K562 (cell line): ENCODE results near the gene DPH7. TPM values are rescaled to one million over a fixed set of nuclear protein-coding genes. Genes with fewer than 3 reads are reported as not detected.

ENCODE experiments used
- BRD4 ChIP-seq: fragments of 200-600 bp; sonication (generic); IDR thresholded peaks from 2 replicates; pipeline ENCODE4 v1.6.1; 2017; ENCODE audit warnings: inconsistent platforms
- C11orf30 ChIP-seq: fragments of 450-650 bp; IDR thresholded peaks from 2 replicates; pipeline ENCODE4 v1.6.1; 2016; ENCODE audit warnings: low read depth, mild to moderate bottlenecking
- CHD1 ChIP-seq: fragments of 200-600 bp; sonication (generic); IDR thresholded peaks from one replicate; pipeline ENCODE4 v1.6.1; 2012; ENCODE audit warnings: mild to moderate bottlenecking, moderate library complexity, low read length, inconsistent platforms
- DIDO1 ChIP-seq: fragments of 450-650 bp; IDR thresholded peaks from 2 replicates; pipeline ENCODE4 v1.6.1; 2016; ENCODE audit warnings: low read depth, missing biosample characterization, missing genetic modification characterization
- DMBX1 ChIP-seq: fragments of 250-450 bp; sonication (Bioruptor Pico); IDR thresholded peaks from 2 replicates; pipeline ENCODE4 v1.8.0; 2022; ENCODE audit warnings: inconsistent platforms, mild to moderate bottlenecking, moderate library complexity, borderline replicate concordance
- EP300 ChIP-seq: IDR thresholded peaks from 2 replicates; pipeline ENCODE4 v1.6.1; 2012; ENCODE audit warnings: low read length, improper control_type of control experiment
- ERF ChIP-seq: fragments of 450-650 bp; formaldehyde crosslinking; IDR thresholded peaks from 2 replicates; pipeline ENCODE4 v1.4.0; 2020; ENCODE audit warnings: mild to moderate bottlenecking, mixed read lengths
- HDAC1 ChIP-seq, 2 experiments: fragments of 450-650 bp; IDR thresholded peaks; 2 replicates each; pipeline ENCODE4 v1.6.1; 2016 to 2017; ENCODE audit warnings: inconsistent platforms in 1 of 2, mild to moderate bottlenecking in 1 of 2, moderate library complexity in 1 of 2
- L3MBTL2 ChIP-seq: fragments of 450-650 bp; IDR thresholded peaks from 2 replicates; pipeline ENCODE4 v1.6.1; 2016; ENCODE audit warnings: mild to moderate bottlenecking, moderate library complexity
- MEIS2 ChIP-seq: fragments of 450-650 bp; IDR thresholded peaks from 2 replicates; pipeline ENCODE4 v1.6.1; 2014; ENCODE audit warnings: mild to moderate bottlenecking; ENCODE audit not compliant: partially characterized antibody
- NKRF ChIP-seq: fragments of 450-650 bp; IDR thresholded peaks from 2 replicates; pipeline ENCODE4 v1.6.1; 2016; ENCODE audit warnings: borderline replicate concordance
- NR2C1 ChIP-seq, 2 experiments: fragments of 450-650 bp; IDR thresholded peaks; 2 replicates each; pipeline ENCODE4 v1.6.1; 2017; ENCODE audit warnings: mild to moderate bottlenecking in 2 of 2, antibody characterized with exemption in 1 of 2, inconsistent platforms in 1 of 2, missing compliant biosample characterization in 1 of 2, missing genetic modification characterization in 1 of 2
- NR3C1 ChIP-seq: sonication (generic); formaldehyde crosslinking; IDR thresholded peaks from 2 replicates; pipeline ENCODE4 v1.8.1; 2022; ENCODE audit warnings: missing genetic modification reagents
- POLR2A ChIP-seq: fragments of 450-650 bp; conservative IDR thresholded peaks from 2 replicates; pipeline ENCODE4 v1.6.1; 2016
- RBM25 ChIP-seq: fragments of 200-400 bp; formaldehyde crosslinking; IDR thresholded peaks from 2 replicates; pipeline ENCODE4 v1.6.1; 2018; ENCODE audit warnings: low read length, low read depth, moderate library complexity; ENCODE audit not compliant: severe bottlenecking
- RFX5 ChIP-seq: IDR thresholded peaks from 2 replicates; pipeline ENCODE4 v1.6.1; 2011; ENCODE audit warnings: low read depth, mild to moderate bottlenecking, improper control_type of control experiment, low read length
- ZNF134 ChIP-seq: fragments of 250-450 bp; sonication (Bioruptor Pico); conservative IDR thresholded peaks from 2 replicates; pipeline ENCODE4 v1.4.0; 2020
- ZNF174 ChIP-seq: fragments of 250-450 bp; sonication (Bioruptor Pico); IDR thresholded peaks from 2 replicates; pipeline ENCODE4 v1.4.0; 2020; ENCODE audit warnings: mild to moderate bottlenecking
- ZNF212 ChIP-seq: fragments of 450-650 bp; formaldehyde crosslinking; IDR thresholded peaks from 2 replicates; pipeline ENCODE4 v1.4.0; 2020; ENCODE audit warnings: mild to moderate bottlenecking
- ZNF280B ChIP-seq: fragments of 250-450 bp; sonication (Bioruptor Pico); IDR thresholded peaks from 2 replicates; pipeline ENCODE4 v1.5.1; 2021; ENCODE audit warnings: mild to moderate bottlenecking
- polyA plus RNA-seq, 8 experiments: library from polyadenylated mRNA; depleted of rRNA in 4 of 8; stranded (reverse) in 5 of 8; unstranded in 3 of 8; fragments of >200 nt; fragmentation: Nextera tagmentation in 2 of 8; fragmentation: Illumina TruSeq in 1 of 8; extraction: Ambion mirVana in 2 of 8; extraction: Trizol in 1 of 8; gene quantifications; 2 replicates each; pipeline versions ENCODE4 v1.2.1 to v1.2.3, GENCODE V29; 2011 to 2014; ENCODE audit warnings: inconsistent platforms in 1 of 8, missing spikeins in 1 of 8
- total RNA-seq, 7 experiments: library from RNA; depleted of rRNA in 6 of 7; stranded (reverse); fragments of >200 nt in 6 of 7; fragmentation: Illumina TruSeq in 2 of 7; extraction: Trizol in 2 of 7; gene quantifications; 2 replicates each; pipeline versions ENCODE4 v1.2.1 to v1.2.3, GENCODE V29; 2011 to 2021; ENCODE audit warnings: low replicate concordance in 1 of 7
- TF ChIP-seq, protein P1 (sequence below): sonication (generic); formaldehyde crosslinking; IDR thresholded peaks from 2 replicates; pipeline ENCODE4 v1.8.1; 2023; ENCODE audit warnings: missing genetic modification reagents, mild to moderate bottlenecking, borderline replicate concordance

The DPH7 gene
- total and polyA plus RNA-seq, 9 of the 15 experiments (the other 6 are each of a cell fraction or from before 2014, with no cell fraction given) = 13.9 to 68.6 (median 41.3) TPM

- TF ChIP-seq NR2C1 (IDR thresholded peaks at IDR 0.05) (peak; percentile 98), NR2C1 (tag; IDR thresholded peaks at IDR 0.05) (peak; percentile 99), ZNF212 (CRISPR knock-in tag) (0 out of 2 replicates have a peak, but pooled peaks have one; percentile 44), ZNF134 (CRISPR knock-in tag) (no peak), MEIS2 (peak; percentile 16), C11orf30 (peak; percentile 87), RBM25 (no peak), DIDO1 (peak; percentile 43; the same call in 1 of the 2 replicates), EP300 (peak; percentile 54), ERF (peak; percentile 89; the same call in 1 of the 2 replicates), L3MBTL2 (peak; percentile 69), BRD4 (no peak), NR3C1 (CRISPR knock-in tag) (no peak), DMBX1 (0 out of 2 replicates have a peak, but pooled peaks have one; percentile 55), HDAC1 (IDR thresholded peaks at IDR 0.05) (peak in 1 of 2 experiments; percentile 84; a peak in 2 of 4 replicates), CHD1 (peak; percentile 80), ZNF174 (no peak), RFX5 (0 out of 2 replicates have a peak, but pooled peaks have one; percentile 16), ZNF280B (CRISPR knock-in tag) (no peak), NKRF (no peak; the same call in 1 of the 2 replicates), POLR2A (peak; percentile 87)
- TF ChIP-seq, protein P1, sequence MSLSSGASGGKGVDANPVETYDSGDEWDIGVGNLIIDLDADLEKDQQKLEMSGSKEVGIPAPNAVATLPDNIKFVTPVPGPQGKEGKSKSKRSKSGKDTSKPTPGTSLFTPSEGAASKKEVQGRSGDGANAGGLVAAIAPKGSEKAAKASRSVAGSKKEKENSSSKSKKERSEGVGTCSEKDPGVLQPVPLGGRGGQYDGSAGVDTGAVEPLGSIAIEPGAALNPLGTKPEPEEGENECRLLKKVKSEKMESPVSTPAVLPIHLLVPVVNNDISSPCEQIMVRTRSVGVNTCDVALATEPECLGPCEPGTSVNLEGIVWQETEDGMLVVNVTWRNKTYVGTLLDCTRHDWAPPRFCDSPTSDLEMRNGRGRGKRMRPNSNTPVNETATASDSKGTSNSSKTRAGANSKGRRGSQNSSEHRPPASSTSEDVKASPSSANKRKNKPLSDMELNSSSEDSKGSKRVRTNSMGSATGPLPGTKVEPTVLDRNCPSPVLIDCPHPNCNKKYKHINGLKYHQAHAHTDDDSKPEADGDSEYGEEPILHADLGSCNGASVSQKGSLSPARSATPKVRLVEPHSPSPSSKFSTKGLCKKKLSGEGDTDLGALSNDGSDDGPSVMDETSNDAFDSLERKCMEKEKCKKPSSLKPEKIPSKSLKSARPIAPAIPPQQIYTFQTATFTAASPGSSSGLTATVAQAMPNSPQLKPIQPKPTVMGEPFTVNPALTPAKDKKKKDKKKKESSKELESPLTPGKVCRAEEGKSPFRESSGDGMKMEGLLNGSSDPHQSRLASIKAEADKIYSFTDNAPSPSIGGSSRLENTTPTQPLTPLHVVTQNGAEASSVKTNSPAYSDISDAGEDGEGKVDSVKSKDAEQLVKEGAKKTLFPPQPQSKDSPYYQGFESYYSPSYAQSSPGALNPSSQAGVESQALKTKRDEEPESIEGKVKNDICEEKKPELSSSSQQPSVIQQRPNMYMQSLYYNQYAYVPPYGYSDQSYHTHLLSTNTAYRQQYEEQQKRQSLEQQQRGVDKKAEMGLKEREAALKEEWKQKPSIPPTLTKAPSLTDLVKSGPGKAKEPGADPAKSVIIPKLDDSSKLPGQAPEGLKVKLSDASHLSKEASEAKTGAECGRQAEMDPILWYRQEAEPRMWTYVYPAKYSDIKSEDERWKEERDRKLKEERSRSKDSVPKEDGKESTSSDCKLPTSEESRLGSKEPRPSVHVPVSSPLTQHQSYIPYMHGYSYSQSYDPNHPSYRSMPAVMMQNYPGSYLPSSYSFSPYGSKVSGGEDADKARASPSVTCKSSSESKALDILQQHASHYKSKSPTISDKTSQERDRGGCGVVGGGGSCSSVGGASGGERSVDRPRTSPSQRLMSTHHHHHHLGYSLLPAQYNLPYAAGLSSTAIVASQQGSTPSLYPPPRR (CRISPR knock-in tag) = no peak
Observed at GRCh38 chr9:137578518-137579258, at the start of gene DPH7 (continued).
